ENCODE measurements around the gene ELOF1.
A peak's percentile ranks its signal among the peaks of the same experiment; 100 is the strongest.
"Not testable (repeated sequence)": the region's sequence is repeated elsewhere in the genome, so short reads cannot be mapped to it uniquely, and the experiment has no call there.

Gene ELOF1

DNA sequence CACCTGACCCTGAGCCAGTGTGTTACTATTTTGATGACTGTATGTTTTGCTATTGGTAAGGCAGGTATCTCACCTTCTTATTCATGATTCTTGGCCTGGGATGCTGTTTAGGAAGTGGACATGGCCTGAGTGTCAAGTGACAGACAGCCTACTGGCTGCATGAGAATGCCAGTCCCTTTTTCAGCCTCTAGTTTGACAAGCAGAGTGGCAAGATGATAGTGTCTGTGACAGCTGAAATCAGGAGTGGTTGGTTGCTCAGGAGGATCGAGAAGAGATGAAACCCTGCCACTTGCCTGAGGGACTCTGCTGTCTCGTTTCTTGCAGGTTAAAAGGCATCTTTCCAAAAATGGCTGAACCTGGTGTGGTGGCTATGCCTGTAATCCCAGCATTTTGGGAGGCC lies 7.1 kb upstream of the ELOF1 start:
- DNase-seq (ENCODE audit: low read depth), result no peak

DNA sequence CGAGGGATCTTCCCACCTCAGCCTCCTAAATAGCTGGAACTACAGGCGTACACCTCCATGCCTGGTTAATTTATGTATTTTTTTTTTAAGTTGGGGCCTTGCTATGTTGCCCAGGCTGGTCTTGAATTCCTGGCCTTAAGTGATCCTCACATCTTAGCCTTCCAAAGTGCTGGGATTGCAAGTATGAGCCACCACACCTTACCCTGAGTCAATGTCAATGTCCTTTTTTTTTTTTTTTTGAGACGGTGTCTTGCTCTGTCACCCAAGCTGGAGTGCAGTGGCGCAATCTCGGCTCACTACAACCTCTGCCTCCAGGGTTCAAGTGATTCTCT lies 6.6 kb upstream of the ELOF1 start:
- not testable (repeated sequence) for DNase-seq (ENCODE audit: low read depth)

DNA sequence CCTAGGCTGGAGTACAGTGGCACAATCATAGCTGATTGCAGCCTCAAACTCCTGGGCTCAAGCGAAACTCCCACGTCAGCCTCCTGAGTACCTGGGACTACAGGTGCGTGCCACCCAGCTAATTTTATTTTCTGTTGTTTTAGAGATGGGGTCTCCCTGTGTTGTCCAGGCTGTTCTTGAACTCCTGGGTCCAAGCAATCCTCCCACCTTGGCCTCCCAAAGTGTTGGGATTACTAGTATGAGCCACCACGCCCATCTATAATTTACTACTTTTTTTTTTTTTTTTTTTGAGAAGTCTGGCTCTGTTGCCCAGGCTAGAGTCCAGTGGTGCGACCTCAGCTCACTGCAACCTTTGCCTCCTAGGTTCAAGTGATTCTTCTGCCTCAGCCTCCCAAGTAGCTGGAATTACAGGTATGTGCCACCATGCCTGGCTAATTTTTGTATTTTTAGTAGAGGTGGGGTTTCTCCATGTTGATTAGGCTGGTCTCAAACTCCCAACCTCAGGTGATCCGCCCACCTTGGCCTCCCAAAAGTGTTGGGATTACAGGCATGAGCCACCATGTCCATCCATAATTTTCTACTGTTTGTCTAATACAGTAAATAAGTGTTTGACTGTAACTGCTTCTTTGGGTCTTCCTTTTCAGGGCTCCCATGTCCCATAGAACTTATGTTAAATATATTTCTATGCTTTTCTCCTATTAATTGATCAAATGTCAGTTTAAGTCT lies 5.2 kb upstream of the ELOF1 start:
- not testable (repeated sequence) for DNase-seq (ENCODE audit: low read depth)

DNA sequence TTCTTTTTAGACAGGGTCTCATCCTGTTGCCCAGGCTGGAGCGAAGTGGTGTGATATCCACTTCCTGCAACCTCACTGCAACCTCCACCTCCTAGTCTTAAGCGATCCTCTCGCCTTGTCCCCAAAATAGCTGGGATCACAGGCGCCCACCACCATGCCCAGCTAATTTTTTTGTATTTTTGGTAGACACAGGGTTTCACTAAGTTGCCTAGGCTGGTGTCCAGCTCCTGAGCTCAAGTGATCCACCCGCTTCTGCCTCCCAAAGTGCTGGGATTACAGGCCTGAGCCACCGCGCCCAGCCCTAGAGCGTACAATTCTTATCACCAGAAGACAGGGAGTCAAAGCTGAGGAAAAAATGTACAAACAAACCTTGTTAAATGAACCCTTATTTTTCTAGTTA lies 4.5 kb upstream of the ELOF1 start:
- no peak for DNase-seq (ENCODE audit: low read depth)

DNA sequence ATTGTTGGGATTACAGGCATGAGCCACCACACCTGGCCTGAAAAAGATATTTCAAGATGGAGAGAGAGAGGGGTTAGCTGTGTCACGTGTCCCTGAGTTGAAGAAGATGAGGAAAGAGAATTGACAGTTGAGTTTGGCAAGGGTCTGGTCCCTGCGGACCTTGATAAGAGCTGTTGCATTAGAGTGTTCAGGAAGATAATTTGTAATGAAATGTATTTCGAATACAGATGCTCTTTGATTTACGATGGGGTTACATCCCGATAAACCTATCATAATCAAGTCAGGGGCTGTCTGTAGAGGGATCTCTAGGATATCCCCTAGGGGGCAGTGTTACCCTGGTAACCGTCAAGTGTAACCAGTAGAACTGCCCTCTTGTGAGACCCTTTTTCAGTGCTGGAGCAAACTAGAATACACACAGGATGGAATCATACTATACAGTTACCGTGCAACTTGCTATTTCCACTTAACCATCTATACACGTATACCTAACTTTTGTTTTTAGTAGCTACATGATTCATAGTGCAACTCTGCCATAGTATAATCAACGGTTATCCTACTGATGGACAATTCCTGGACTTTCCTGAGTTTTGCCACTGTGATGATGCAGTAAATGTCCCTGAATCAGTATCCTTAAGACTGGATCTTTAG lies 1.5 kb upstream of the ELOF1 start:
- peak; percentile 48 for DNase-seq (ENCODE audit: low read depth)

DNA sequence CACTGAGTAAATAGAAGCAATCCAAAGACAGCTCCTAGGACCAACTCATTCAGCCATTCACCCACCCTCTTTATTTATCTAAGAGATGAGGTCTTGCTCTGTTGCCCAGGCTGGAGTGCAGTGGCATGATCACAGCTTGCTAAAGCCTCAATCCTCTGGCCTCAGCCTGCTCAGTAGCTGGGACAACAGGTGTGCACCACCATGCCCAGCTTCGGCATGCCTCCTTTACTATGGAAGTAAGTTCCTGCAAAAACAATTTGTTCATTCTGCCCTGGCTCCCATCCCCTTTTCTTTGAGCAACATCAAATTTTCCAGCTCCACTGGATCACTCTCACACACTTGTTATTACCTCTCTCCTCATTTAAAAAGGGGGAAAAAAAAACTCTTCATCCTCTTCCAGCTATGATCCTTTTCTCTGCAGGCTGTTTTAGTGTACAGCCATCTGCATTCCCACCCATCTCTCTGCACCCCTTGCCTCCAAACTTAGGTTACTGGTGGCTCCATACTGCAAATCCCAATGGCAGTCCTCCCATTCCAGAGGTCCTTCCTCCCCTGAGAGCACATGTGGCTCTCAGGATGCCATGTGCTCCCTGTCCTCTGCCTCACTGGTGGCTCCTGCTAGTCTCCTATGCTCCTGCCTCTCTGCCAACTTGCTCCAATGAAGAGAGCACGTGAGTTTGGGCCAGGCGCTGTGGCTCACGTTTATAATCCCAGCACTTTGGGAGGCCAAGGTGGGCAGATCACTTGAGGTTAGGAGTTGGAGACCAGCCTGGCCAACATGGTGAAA lies 2.2 kb downstream of the ELOF1 start:
- no peak for DNase-seq (ENCODE audit: low read depth)

DNA sequence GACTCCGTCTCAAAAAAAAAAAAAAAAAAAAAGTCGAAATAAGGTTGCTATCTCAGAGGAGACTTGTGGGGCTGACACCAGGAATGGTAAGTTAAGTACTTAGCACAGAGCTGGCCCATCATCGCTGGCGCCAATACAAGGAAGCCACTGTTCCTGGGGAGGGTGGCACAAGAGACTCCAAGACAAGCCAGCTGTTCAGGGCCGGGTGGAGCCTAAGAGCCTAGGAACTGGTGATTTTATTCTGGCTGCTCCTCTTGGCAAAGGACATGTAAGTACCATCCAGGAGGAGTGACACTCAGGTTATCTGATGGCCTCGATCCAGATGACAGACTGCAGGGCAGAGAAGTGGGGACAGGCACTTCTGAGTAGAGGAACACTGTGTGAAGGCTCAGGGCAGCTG lies 3.8 kb downstream of the ELOF1 start:
- no peak for DNase-seq (ENCODE audit: low read depth)

DNA sequence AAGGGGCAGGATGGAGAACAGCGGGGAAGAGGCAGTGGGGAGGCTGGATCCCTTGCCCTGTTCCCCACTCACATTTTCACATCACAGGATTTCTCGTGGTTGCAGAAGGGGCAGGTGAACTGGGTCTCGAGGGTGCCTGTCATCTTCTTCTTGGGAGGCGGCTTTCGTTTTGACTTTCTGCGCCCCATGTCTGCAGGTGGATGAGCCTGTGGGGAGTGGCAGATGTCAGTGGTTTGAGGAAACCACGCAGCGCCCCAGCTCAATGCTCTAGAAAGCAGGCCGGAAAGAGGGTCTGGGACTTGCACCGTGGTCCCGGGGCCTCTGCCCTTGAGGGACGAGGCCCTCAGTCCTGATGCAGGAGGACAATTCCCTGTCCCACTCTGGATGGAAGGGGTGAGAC lies 4.9 kb downstream of the ELOF1 start:
- no peak for DNase-seq (ENCODE audit: low read depth)

DNA sequence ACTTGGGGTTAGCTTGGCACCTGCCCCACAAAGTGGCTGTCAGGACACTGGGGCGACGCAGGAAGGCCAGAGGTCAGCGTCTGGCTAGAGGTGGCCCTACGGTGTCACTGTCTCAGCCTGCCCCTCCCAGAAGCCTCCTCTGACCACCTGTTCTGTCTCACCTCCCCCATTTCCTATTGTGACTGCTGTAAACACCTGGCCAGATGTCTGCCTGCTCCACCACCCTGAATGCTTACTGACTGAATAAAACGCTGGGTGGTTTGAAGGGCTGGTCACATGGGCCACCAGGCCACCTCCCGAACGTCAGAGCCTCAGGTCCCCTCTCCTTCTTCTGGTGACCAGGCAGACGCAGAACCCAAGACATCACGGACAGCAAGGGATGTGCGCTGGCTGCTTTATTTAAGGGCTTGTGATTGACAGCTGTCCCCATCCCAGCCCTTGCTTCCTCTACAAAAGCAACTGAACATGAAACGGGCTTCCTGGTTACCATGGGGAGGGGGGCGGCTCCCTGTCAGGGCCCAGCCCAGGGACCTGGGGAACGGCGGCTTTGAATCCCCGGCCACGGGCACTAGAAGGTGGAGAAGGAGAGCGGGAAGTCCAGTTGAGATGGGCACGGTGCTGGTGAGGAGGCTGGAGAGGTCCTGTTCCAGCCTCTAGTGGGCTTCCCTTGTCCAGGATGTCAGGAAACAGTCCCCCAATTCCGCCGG lies 6.2 kb downstream of the ELOF1 start:
- no peak for DNase-seq (ENCODE audit: low read depth)

DNA sequence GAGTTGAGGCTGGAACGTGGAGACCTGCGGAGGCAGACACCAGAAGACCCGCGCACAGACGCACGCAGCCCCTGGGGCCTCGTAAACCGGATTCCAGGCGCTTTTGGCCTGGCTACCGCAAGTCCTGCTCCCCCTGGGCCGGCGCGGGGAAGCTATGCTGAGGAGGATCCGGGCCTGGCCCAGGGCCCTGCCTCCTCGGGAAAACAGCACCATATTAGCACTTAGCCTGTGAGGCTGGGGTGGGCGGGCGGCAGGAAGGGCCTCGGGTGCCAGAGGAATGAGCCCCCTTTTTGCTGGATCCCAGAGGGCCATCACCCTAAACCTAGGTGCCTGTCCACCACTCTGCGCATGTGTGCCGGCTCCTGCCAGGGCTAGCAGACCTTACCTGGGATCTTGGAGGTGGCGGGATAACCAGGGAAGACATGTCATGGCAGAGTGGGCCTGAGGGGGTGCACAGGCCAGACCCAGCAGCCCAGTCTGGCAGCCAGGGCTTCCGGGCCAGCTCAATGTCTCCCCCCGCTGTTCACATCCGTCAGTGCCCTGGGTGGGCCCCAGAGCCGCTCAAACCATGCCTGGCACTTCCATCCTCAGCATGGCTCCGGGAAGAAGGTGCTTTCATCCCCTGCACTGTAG lies 7.3 kb downstream of the ELOF1 start:
- no peak for DNase-seq (ENCODE audit: low read depth)

DNA sequence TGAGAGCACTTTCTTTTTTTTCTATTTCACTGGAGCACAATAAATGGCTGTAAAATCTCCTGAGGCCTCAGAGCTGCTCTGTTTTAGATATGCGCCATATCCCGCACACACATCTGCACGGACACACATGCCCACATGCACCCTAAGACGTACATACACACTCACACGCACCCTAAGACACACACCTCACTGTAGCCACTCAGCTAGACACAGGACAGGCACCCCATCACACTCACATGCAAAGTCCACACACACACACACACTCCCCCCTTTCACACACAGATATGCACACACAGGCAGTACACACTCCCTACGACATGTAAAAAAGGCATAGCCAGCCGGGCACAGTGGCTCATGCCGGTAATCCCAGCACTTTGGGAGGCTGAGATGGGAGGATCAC lies 8.8 kb downstream of the ELOF1 start:
- DNase-seq (ENCODE audit: low read depth), result no peak

DNA sequence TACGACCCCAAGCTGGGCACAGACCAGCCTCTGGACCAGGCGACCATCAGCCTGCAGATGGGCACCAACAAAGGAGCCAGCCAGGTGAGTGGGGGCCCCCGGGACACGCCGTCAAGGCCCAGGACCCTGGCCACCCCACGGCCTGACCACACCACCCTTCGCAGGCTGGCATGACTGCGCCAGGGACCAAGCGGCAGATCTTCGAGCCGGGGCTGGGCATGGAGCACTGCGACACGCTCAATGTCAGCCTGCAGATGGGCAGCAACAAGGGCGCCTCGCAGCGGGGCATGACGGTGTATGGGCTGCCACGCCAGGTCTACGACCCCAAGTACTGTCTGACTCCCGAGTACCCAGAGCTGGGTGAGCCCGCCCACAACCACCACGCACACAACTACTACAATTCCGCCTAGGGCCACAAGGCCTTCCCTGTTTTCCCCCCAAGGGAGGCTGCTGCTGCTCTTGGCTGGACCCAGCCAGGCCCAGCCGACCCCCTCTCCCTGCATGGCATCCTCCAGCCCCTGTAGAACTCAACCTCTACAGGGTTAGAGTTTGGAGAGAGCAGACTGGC lies 9.6 kb downstream of the ELOF1 start:
- DNase-seq (ENCODE audit: low read depth), result no peak

DNA sequence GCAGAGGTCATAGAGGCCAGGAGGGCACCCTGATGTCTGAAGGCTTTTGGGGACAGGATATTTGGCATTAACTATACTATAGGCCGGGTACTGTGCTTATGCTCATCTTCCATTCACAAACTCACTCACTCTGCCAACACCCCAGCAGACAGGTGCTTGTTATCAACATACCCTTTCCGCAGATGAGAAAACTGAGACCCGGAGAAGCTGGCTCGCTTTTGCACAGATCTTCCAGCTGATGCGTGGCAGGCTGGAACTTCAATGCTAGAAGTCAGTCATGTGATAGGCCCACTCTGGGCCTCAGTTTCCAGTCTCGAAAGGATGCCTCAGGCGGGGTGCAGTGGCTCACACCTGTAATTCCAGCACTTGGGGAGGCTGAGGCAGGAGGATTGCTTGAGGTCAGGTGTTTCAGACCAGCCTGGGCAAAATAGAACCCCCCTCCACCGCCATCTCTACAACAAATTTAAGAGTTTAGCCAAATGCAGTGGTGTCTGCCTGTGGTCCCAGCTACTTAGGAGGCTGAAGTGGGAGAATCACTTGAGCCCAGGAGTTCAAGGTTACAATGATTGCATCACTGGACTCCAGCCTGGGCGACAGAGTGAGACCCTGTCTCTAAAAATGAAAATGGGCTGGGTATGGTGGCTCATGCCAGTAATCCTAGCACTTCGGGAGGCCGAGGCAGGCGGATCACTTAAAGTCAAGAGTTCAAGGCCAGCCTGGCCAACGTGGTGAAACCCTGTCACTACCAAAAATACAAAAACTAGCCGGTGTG lies 10.9 kb downstream of the ELOF1 start:
- no peak for DNase-seq (ENCODE audit: low read depth)

DNA sequence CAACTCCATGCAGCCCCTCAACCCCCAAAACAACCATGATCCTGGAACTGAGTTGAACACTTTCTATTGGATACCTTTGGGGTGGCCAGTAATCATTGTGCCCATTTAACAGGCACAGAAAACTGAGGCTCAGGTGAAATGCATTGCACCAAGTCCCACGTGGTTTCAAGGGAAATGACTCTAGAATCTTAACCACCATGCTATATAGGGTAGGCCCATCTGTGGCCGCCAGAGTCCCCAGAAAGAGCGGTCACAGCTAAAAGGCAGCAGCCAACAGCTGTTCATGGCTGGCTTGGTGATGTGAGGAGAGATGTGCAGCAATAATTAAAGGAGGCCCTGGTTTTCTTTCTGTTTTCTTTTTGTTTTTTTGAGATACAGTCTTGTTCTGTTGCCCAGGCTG lies 17.8 kb downstream of the ELOF1 start:
- no peak for DNase-seq (ENCODE audit: low read depth)

DNA sequence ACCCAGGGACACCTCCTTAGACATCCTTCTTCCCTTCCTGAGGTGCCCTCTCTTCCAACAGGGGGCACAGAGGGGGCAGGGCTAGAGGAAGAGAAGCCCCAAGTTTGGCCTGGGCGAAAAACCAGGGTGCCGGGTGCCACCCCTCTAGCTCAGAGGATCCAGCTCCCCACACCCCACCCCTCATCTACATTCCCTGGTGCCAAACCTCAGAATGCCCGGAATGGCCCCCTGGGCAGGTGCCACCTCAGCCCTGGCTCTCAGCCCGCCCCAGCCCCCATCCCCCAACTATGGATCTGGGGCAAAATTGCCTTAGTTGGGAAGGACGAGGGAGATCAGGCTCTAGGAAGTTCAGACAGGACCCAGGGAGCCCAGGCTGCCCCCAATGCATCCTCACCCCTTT lies 18.4 kb downstream of the ELOF1 start:
- DNase-seq (ENCODE audit: low read depth), result no peak

DNA sequence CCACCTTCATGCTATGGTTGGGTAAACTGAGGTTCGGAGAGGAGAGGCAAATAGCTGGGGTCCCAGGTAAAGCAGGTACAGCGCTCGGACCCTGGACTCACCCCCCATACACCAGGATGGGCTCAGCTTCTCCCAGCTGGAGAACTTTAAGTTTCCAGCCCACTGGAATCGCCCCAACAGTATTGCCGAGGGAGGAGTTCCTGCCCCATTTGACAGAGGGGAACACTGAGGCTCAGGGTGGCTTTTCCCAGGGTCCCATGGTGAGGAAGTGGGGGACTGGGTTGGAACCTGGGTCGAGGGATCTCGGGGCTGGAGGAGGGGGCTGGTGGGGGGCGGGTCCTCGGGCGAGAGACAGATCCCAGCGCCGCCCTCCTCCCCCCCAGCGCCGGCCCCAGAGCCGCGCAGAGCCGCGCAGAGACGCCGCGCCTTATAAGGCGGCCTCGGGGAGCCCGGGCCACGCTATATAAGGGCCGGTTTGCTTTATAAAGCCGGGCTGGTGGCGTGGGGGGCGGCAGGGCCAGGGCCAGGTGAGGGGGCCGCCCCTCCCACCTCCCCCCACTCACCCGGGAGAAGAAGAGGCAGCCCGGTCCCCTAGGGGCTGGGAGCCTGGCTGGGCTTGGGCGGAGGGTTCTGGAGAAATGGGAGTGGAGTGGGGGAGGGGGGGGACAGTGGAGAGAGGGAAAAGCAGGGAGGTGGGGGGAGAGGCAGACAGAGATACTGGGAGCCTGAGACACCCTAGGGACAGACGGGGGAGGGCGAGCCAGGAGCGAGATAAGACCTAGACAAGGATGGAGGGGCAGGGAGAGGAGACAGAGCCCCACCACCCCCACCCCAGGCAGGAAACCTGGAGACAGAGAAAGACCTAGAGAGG lies 19.3 kb downstream of the ELOF1 start:
- DNase-seq (ENCODE audit: low read depth), result no peak

DNA sequence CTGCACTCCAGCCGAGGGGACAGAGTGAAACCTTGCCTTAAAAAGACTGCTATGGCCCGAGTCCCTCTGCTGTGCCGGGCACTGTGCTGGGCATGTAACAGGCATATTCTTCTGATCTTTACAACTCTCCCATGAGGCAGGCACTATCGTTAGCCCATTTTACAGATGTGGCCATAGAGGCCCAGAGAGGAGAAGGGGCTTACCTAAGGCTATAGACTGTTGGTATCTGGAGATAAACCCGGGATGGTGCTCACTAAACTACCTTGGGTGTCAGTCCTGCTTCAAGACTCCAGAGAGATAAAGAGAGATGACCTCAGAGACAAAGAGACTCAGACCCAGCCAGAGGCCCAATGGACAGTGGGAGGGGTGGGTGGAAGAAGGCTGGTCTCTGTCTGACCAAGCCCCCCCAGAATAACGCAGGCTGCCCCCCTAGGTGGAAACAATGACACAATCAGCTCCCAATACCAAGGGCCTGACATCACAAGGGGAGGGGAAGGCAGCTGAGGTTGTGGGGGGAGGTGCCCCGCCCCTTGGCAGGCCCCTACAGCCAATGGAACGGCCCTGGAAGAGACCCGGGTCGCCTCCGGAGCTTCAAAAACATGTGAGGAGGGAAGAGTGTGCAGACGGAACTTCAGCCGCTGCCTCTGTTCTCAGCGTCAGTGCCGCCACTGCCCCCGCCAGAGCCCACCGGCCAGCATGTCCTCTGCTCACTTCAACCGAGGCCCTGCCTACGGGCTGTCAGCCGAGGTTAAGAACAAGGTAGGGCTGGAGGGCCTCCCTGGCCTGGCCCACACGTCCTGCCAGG lies 20.6 kb downstream of the ELOF1 start, which contains the start of gene CNN1:
Gene CNN1, plus strand, starts transcription at position 620 of the 805 bp plus-strand sequence. Its CDS starts 77 bp downstream, at position 697.
- DNase-seq (ENCODE audit: low read depth), result no peak

DNA sequence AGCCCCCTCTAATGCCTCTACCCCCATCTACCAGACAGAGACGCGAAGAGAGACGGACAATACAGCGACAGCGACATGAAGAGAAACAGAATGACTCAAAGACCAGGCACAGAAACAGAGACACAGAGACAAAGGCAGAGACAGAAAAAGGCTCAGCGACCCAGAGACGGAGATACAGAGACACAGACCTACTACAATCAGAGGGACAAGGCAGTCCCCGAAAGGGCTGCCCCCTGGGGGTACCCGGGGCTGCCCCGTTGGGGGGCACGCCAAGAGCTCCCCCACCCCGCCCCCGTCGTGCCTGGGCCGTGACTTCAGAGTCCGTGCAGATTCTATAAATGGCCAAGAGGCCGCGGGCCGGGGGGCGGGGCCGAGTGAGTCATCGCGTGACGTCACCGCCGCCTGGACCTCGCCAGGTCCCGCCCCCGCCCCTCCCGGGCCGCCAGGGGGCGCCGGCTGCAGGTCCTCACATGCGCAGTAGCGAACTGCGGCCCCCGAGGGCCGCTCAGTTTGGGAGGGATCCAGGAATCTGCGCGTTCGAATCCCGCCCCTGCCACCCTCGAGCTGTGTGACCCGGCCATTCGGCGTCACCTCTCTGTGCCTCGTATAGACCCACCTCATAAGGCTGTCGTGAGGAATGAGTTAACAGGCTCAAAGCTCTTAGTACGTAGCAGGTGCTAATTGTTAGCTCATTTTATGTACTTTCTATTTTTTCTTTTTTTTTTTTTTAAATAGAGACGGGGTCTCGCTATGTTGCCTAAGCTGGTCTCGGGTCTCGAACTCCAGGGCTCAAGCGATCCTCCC lies 23.0 kb downstream of the ELOF1 start:
- DNase-seq (ENCODE audit: low read depth), result peak; percentile 80
